GM19328 (cell line): ENCODE data around the gene STAC3.

ENCODE experiments used
- ATAC-seq: cut with Tn5 transposase; IDR thresholded peaks from one replicate; pipeline ENCODE4 v1.9.1; 2021; ENCODE audit warnings: mild to moderate bottlenecking, moderate library complexity; ENCODE audit not compliant: unreplicated experiment

The STAC3 gene

DNA sequence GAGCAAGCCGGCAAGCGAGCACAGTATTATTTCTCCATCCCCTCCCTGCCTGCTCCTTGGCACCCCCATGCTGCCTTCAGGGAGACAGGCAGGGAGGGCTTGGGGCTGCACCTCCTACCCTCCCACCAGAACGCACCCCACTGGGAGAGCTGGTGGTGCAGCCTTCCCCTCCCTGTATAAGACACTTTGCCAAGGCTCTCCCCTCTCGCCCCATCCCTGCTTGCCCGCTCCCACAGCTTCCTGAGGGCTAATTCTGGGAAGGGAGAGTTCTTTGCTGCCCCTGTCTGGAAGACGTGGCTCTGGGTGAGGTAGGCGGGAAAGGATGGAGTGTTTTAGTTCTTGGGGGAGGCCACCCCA lies 38.3 kb downstream of the STAC3 start:
- ATAC-seq: no peak

DNA sequence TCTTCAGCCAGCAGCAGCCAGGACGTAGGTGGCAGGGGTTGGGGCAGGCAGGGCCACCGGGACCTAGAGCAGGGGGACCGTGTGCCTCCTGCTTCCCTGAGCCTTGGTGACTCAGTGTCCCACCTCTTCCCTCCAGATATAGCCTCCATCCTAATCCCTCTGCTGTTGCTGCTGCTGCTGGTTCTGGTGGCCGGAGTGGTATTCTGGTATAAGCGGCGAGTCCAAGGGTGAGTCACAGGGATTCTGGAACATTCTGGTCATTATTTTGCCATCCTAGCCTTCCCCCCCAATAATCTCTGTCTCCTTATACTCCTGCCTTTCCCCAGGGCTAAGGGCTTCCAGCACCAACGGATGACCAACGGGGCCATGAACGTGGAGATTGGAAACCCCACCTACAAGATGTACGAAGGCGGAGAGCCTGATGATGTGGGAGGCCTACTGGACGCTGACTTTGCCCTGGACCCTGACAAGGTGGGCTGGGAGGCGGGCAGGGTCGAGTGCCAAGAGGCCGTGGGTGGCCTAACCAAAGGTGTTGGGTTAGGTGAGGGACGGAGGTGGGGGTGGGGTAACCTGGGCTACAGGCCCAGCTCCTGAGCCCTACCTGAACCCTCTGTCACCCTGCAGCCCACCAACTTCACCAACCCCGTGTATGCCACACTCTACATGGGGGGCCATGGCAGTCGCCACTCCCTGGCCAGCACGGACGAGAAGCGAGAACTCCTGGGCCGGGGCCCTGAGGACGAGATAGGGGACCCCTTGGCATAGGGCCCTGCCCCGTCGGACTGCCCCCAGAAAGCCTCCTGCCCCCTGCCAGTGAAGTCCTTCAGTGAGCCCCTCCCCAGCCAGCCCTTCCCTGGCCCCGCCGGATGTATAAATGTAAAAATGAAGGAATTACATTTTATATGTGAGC lies 38.9 kb downstream of the STAC3 start:
- no peak for ATAC-seq

GRCh38 chr12:57210926-57211692 lies 39.9 kb downstream of the STAC3 start:
- no peak for ATAC-seq

DNA sequence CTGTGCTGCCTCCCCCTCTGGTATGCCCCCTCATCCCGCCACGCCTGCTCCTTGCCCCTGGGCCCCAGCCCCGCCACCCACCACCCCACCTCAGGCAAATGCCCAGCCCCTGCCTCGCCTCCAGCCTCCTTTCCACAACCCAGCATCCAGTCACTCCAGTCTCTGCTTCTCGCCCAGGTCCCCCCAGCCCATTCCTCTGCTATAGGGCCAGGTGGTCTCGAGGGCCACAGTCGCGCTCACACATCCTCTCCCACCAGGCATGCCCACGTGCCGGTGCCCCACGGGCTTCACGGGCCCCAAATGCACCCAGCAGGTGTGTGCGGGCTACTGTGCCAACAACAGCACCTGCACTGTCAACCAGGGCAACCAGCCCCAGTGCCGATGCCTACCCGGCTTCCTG lies 40.5 kb downstream of the STAC3 start:
- no peak for ATAC-seq

DNA sequence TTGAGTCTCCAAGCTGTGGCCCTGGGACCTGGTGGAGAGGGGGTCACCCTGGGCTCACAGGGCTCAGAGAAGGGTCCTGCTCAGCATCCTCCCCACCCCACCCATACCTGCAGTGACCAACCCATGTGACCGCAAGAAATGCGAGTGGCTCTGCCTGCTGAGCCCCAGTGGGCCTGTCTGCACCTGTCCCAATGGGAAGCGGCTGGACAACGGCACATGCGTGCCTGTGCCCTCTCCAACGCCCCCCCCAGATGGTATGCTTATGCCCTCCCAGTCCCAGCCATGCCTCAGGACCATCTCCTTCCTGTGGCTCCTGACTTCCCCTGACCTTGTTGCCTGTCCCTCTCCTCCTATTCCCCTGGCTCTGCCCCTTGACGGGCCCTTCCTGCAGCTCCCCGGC lies 41.1 kb downstream of the STAC3 start:
- no peak for ATAC-seq

- no peak for ATAC-seq
Measured at GRCh38 chr12:57208631-57209282, 42.2 kb downstream of the STAC3 start.

- ATAC-seq: no peak
Measured at GRCh38 chr12:57207731-57208630, 43.0 kb downstream of the STAC3 start.

DNA sequence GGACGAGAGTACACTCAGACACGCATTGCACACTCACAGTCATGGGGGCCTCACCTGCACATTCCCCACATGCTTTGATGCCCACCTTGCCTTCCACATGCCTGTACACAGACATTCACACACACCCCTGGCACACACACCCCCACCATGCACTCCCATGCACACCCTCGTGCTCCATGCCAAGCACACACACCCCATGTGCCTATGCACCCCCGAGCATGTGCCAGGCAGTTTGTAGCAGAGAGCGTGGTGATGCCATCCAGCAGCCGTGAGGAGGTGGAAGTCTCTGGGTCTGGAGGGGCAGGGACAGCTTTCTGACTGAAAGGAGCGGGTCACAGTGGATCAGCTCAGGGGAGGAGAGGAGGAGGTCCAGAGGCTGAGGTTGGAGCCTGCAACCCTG lies 45.1 kb downstream of the STAC3 start:
- no peak for ATAC-seq

GRCh38 chr12:57205186-57205585 lies 45.8 kb downstream of the STAC3 start:
- no peak for ATAC-seq

GRCh38 chr12:57204454-57204853 lies 46.5 kb downstream of the STAC3 start:
- ATAC-seq: no peak

- no peak for ATAC-seq
Measured at GRCh38 chr12:57203791-57204190, 47.2 kb downstream of the STAC3 start.

GRCh38 chr12:57203201-57203600 lies 47.8 kb downstream of the STAC3 start:
- ATAC-seq: no peak

DNA sequence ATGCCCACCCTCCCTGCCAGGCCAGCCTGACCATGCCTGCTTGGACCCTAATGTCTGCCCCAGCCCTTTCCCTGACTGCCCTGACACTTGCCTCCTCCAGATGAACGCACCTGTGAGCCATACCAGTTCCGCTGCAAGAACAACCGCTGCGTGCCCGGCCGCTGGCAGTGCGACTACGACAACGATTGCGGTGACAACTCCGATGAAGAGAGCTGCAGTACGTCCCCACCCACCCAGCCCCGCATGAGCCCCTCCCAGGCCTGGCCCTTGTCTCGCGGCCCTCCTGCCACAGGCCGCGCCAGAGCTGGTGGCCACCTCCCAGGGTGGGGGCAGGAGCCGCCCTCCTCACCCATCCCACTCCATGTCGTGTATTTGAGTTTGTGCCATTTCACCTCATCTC lies 48.7 kb downstream of the STAC3 start:
- no peak for ATAC-seq

DNA sequence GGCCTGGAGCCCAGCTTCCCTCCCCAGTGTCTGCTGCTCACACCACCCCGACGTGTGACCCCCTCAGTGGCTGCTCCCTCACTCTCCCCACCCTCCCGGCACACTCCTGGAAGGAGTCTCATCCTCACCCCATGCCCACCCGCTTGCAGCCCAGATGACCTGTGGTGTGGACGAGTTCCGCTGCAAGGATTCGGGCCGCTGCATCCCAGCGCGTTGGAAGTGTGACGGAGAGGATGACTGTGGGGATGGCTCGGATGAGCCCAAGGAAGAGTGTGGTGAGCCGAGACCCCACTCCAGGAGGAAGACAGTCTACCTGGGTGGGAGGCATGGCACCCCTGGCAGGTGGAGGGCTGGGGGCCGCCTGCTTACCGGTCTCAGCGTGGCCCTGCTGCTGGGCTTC lies 49.4 kb downstream of the STAC3 start:
- no peak for ATAC-seq

DNA sequence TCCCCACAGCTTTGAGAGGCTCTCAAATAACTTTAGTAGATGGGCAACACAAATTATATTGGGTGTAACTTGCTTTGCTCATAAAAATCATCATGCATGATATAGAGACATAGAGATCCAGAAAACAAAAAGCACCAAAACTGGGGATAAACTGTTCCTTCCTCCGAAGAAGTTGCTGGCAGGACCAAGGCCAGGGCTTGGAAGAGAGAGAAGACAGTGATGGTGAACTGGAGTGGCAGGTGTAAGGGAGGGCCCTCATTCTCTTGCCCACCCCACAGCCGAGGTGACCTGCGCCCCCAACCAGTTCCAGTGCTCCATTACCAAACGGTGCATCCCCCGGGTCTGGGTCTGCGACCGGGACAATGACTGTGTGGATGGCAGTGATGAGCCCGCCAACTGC lies 49.8 kb downstream of the STAC3 start:
- ATAC-seq: no peak

GRCh38 chr12:57200497-57200896 lies 50.5 kb downstream of the STAC3 start:
- ATAC-seq: no peak

DNA sequence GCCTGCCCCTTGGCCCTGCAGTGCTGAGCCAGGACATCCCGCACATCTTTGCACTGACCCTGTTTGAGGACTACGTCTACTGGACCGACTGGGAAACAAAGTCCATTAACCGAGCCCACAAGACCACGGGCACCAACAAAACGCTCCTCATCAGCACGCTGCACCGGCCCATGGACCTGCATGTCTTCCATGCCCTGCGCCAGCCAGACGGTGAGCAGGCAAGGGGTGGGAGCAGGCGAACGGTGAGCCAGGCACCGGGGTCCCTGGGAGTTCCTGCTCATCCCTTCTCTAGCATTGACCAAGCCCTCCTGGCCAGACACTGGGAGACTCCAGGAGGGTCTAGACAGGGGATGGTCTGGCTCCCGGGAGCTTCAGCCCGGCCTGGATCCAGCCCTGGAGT lies 51.8 kb downstream of the STAC3 start:
- no peak for ATAC-seq

DNA sequence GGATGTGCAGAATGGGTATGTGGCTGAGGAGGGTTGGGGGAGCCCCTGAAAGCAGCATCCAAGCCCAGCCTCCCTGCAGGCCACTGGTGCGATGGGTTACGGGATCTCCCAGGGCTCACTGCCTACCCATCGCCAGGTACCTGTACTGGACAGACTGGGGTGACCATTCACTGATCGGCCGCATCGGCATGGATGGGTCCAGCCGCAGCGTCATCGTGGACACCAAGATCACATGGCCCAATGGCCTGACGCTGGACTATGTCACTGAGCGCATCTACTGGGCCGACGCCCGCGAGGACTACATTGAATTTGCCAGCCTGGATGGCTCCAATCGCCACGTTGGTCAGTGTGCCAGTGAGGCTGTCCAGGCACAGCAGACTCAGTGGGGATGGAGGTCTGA lies 52.7 kb downstream of the STAC3 start:
- no peak for ATAC-seq

GRCh38 chr12:57196956-57197355 lies 54.0 kb downstream of the STAC3 start:
- no peak for ATAC-seq

DNA sequence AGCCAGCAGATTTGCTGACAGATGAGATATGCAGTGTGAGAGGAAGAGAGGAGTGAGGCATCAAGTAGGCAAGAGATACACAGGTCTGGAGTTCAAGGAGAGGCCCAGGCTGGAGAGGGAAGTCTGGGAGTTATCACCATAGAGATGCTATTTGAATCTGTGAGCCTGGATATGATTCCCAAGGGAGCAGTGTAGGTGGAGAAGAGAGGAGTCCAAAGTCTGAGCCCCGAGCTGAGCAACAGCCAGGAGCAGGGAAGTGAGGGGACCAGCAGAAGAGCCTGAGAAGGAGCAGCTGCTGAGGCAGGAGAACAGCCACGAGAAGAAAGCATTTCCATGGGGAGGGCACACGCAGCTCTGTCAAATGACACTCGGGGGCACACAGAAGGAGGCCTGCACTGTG lies 54.5 kb downstream of the STAC3 start:
- ATAC-seq: no peak
